OCI-LY7 (cell line): Measurements from ENCODE around the gene PIEZO2. TPM values are rescaled to one million over a fixed set of nuclear protein-coding genes. Genes with fewer than 3 reads are reported as not detected.

Experiments
- BruUV-seq: library from RNA; stranded (reverse); fragments of 400-500 nt; replicated peaks from 2 replicates; lab custom pipeline; 2021; lab: Mats Ljungman, UMichigan
- CTCF ChIA-PET: fragments of 300-600 bp; sonication (Branson Sonifier 250); formaldehyde crosslinking; loops from one replicate; lab custom pipeline; 2022; ENCODE audit warnings: antibody characterized with exemption; ENCODE audit not compliant: unreplicated experiment; lab: Charles Lee
- POLR2A ChIA-PET: fragments of 300-600 bp; sonication (Branson Sonifier 250); formaldehyde crosslinking; loops from one replicate; lab custom pipeline; 2022; ENCODE audit warnings: antibody characterized with exemption; lab: Charles Lee
- DNase-seq: peaks from one replicate; pipeline ENCODE4 v3.0.0-alpha.2; 2015; ENCODE audit warnings: low spot score
- H2AFZ ChIP-seq: fragments of 200-600 bp; sonication (generic), shearing (Covaris generic); 2 replicates; pipeline ENCODE4 v1.6.1; 2014; ENCODE audit warnings: mild to moderate bottlenecking, antibody characterized with exemption, low read length, moderate library complexity
- H3K27ac ChIP-seq: fragments of 200-600 bp; sonication (generic); 2 replicates; pipeline ENCODE4 v1.5.1; 2014; ENCODE audit warnings: mixed run types, low read depth, mild to moderate bottlenecking, moderate library complexity, low read length, inconsistent platforms; ENCODE audit not compliant: poor library complexity, severe bottlenecking
- H3K36me3 ChIP-seq: fragments of 200-600 bp; sonication (generic); 2 replicates; pipeline ENCODE4 v1.6.1; 2014; ENCODE audit warnings: mild to moderate bottlenecking, antibody characterized with exemption, low read length, moderate library complexity, mixed read lengths; ENCODE audit not compliant: insufficient read depth
- H3K4me1 ChIP-seq: fragments of 200-600 bp; sonication (generic); 2 replicates; pipeline ENCODE4 v1.5.1; 2014; ENCODE audit warnings: mild to moderate bottlenecking, low read length; ENCODE audit not compliant: insufficient read depth, poor library complexity, severe bottlenecking
- H3K4me2 ChIP-seq: fragments of 200-600 bp; sonication (generic); 2 replicates; pipeline ENCODE4 v1.6.1; 2014; ENCODE audit warnings: mild to moderate bottlenecking, low read length
- H3K4me3 ChIP-seq: fragments of 200-600 bp; sonication (generic); 2 replicates; pipeline ENCODE4 v1.5.1; 2014; ENCODE audit warnings: mild to moderate bottlenecking, low read depth, low read length; ENCODE audit not compliant: poor library complexity, severe bottlenecking
- H3K79me2 ChIP-seq: fragments of 200-600 bp; sonication (generic); 2 replicates; pipeline ENCODE4 v1.6.1; 2016; ENCODE audit warnings: low read depth, mild to moderate bottlenecking, low read length, moderate library complexity, mixed read lengths; ENCODE audit not compliant: insufficient read depth
- H3K9me2 ChIP-seq: fragments of 200-600 bp; sonication (generic); 2 replicates; pipeline ENCODE4 v1.6.1; 2016; ENCODE audit warnings: mild to moderate bottlenecking, low read length, mixed read lengths; ENCODE audit not compliant: insufficient read depth
- H3K9me3 ChIP-seq: fragments of 200-600 bp; sonication (generic); 2 replicates; pipeline ENCODE4 v1.6.1; 2014; ENCODE audit warnings: mild to moderate bottlenecking, mixed run types, low read length, mixed read lengths
- H4K20me1 ChIP-seq: fragments of 200-600 bp; sonication (generic); 2 replicates; pipeline ENCODE4 v1.6.1; 2014; ENCODE audit warnings: mild to moderate bottlenecking, antibody characterized with exemption, low read length, moderate library complexity, mixed read lengths; ENCODE audit not compliant: insufficient read depth
- CTCF ChIP-seq: fragments of 200-600 bp; sonication (generic); conservative IDR thresholded peaks from 2 replicates; pipeline ENCODE4 v1.5.1; 2014; ENCODE audit warnings: mild to moderate bottlenecking, antibody characterized with exemption, low read length, moderate library complexity, mixed read lengths
- EZH2phosphoT487 ChIP-seq: fragments of 200-600 bp; sonication (generic); IDR thresholded peaks from 2 replicates; pipeline ENCODE4 v1.6.1; 2018; ENCODE audit warnings: low read depth, borderline replicate concordance, mild to moderate bottlenecking, mixed run types, antibody characterized with exemption, low read length, moderate library complexity, mixed read lengths
- intact Hi-C: fragments of 100-400 bp; cut with micrococcal nuclease; formaldehyde crosslinking; loops from one replicate; pipeline ENCODE4 v1.10.0; 2022; ENCODE audit not compliant: unreplicated experiment
- total RNA-seq, 2 experiments: library from RNA; depleted of rRNA in 1 of 2; stranded (reverse); fragments of >200 nt in 1 of 2; shearing (Covaris generic) in 1 of 2; gene quantifications; 2 replicates each; pipeline ENCODE4 v1.2.3, GENCODE V29; 2014 to 2022

The PIEZO2 gene
- total RNA-seq, 2 experiments from 2014 or later, result 0.95 to 3.3 TPM

DNA sequence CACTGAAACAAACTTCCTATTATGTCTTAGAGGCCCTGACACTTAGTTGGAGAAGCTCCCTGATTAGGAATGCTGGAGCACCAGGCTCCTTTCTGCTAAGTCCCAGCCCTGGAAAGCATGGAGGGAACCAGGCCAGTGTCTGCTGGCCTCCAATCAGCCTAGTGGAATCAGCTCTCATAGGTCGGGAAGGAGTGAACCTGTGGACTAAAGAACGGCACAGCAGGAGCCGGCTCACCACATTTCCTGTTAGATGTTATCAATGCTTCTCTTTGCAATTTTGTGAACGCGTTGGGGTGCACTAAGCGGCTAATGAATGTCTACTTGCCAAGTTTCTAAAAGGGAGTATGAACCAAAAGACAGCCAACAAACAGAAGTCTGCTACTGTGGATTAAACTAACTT, 326.9 kb downstream of the PIEZO2 start:
- no peak for DNase-seq
- Histone ChIP-seq H3K4me3 (no peak overlapping the region), H3K36me3 (no peaks in the 10 kb centered on the region), H3K9me2 (no peaks in the 10 kb centered on the region), H3K27ac (no peak overlapping the region), H3K79me2 (no peaks in the 10 kb centered on the region), H3K4me1 (no peaks in the 10 kb centered on the region), H3K9me3 (no peaks in the 10 kb centered on the region), H2AFZ (no peak overlapping the region), H4K20me1 (no peaks in the 10 kb centered on the region), H3K4me2 (no peak overlapping the region)
- BruUV-seq, result no TSS peak
- ChIA-PET CTCF (no interaction called here), POLR2A (interaction anchor here (0.8 to 1.5 kb wide), 3 partner anchors 13 to 34 kb away, joined by 3 to 6 read pairs (median 3); no protein-coding TSS in a partner anchor)
- no peak for TF ChIP-seq CTCF
- no peak for TF ChIP-seq EZH2phosphoT487
- intact Hi-C loops, result no loop called here

DNA sequence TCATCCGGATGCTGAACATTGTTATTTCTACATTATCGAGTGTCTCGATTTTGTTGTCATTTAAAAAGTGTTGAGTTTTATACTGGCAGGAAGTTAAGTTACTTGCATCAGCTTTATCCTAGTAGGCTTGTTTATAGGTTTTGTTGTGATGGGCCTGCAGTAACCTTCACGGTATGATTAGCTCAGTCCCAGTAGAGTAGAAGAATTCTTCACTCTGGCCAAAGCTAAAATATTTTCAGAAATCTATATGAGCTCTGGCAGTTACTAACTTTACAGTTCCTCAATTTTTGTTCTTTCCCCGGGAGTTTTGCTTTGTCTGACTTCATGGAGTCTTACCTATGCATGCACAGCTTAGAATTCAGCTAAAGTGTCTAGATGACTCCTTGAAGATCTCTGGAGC, 328.7 kb downstream of the PIEZO2 start:
- Histone ChIP-seq H3K9me3 (no peaks in the 10 kb centered on the region), H3K27ac (no peak overlapping the region), H2AFZ (no peak overlapping the region), H3K79me2 (no peaks in the 10 kb centered on the region), H3K36me3 (no peaks in the 10 kb centered on the region), H3K4me2 (no peak overlapping the region), H4K20me1 (no peaks in the 10 kb centered on the region), H3K4me1 (no peaks in the 10 kb centered on the region), H3K4me3 (no peak overlapping the region), H3K9me2 (no peaks in the 10 kb centered on the region)
- BruUV-seq, result no TSS peak
- DNase-seq, result no peak
- intact Hi-C loops, result no loop called here
- TF ChIP-seq CTCF, result no peak
- TF ChIP-seq EZH2phosphoT487, result no peak
- ChIA-PET POLR2A (interaction anchor here (0.6 to 1.6 kb wide), 5 partner anchors 19 to 1801 kb away, joined by 3 to 9 read pairs (median 4); no protein-coding TSS in a partner anchor), CTCF (no interaction called here)

DNA sequence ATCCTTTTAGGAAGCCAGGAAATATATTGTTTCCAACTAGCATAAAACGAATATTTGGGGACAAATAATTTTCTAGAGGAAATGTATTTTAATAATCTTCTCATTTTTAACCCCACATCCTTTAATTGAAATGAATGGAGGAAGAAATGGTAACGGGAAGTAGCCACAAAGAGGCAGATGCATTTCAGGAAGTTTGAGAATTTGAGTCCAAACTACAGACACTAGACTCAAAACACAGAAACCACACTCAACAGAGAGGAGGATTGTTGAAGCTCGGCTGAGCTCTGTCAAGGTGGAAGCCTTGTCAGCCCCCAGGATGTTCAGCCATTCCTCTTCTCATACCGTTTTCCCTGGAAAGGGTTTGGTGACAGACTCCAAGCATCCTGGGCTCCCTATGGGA, 335.0 kb downstream of the PIEZO2 start:
- Histone ChIP-seq H3K9me3 (no peaks in the 10 kb centered on the region), H3K27ac (no peak overlapping the region), H3K36me3 (no peaks in the 10 kb centered on the region), H3K4me2 (no peak overlapping the region), H2AFZ (no peak overlapping the region), H3K9me2 (no peaks in the 10 kb centered on the region), H3K79me2 (no peaks in the 10 kb centered on the region), H4K20me1 (no peaks in the 10 kb centered on the region), H3K4me1 (no peaks in the 10 kb centered on the region), H3K4me3 (no peak overlapping the region)
- no TSS peak for BruUV-seq
- ChIA-PET CTCF (interaction anchor here (0.6 kb wide), 1 partner anchor 1518 kb away, joined by 3 read pairs; no protein-coding TSS in a partner anchor), POLR2A (interaction anchor here (0.6 kb wide), 1 partner anchor 122 kb away, joined by 3 read pairs; no protein-coding TSS in a partner anchor)
- no peak for DNase-seq
- no peak for TF ChIP-seq EZH2phosphoT487
- no peak for TF ChIP-seq CTCF
- intact Hi-C loops, result no loop called here
